ENCODE measurements around the gene ASPN. TPM values are rescaled to one million over a fixed set of nuclear protein-coding genes. Genes with fewer than 3 reads are reported as not detected.

ASPN gene
- total RNA-seq, 1 donor from 2014 or later, result not detected

- TF ChIP-seq, protein P1, sequence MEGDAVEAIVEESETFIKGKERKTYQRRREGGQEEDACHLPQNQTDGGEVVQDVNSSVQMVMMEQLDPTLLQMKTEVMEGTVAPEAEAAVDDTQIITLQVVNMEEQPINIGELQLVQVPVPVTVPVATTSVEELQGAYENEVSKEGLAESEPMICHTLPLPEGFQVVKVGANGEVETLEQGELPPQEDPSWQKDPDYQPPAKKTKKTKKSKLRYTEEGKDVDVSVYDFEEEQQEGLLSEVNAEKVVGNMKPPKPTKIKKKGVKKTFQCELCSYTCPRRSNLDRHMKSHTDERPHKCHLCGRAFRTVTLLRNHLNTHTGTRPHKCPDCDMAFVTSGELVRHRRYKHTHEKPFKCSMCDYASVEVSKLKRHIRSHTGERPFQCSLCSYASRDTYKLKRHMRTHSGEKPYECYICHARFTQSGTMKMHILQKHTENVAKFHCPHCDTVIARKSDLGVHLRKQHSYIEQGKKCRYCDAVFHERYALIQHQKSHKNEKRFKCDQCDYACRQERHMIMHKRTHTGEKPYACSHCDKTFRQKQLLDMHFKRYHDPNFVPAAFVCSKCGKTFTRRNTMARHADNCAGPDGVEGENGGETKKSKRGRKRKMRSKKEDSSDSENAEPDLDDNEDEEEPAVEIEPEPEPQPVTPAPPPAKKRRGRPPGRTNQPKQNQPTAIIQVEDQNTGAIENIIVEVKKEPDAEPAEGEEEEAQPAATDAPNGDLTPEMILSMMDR (conservative IDR thresholded peaks at IDR 0.05; ENCODE audit: low read depth, low read length), result no peak
- no peak for DNase-seq (ENCODE audit: low read depth)
- no peak overlapping the region for H3K4me3 ChIP-seq (ENCODE audit: low read depth, low read length)
Measured at GRCh38 chr9:92514635-92515034, 32.3 kb upstream of the ASPN start.

GRCh38 chr9:92513349-92513748 is 31.0 kb upstream of the ASPN start:
- DNase-seq (ENCODE audit: low read depth), result no peak
- no peak overlapping the region for H3K4me3 ChIP-seq (ENCODE audit: low read depth, low read length)
- TF ChIP-seq, protein P1 (conservative IDR thresholded peaks at IDR 0.05; ENCODE audit: low read depth, low read length), result no peak

DNA sequence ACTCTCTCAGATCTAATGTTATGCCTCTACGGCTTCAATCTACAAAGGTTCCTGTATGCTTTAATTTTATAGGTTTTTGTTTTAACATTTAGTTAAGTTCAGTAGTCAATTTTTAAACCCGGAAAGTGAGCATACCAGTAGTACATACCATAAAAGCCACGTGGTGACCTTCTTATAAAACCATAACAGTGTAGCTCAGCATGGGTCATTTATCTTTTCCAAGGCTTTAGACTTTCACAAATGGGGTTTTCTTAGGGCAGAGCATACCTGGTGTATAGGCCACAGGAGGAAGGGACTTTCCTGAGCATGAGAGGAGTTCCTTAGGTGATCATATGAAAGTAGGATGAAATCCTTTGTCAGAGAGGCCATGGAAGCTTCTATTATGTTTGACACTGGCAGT is 30.3 kb upstream of the ASPN start:
- DNase-seq (ENCODE audit: low read depth), result no peak
- TF ChIP-seq, protein P1 (conservative IDR thresholded peaks at IDR 0.05; ENCODE audit: low read depth, low read length), result no peak
- H3K4me3 ChIP-seq (ENCODE audit: low read depth, low read length), result no peak overlapping the region

- H3K4me3 ChIP-seq (ENCODE audit: low read depth, low read length), result no peak overlapping the region
- TF ChIP-seq, protein P1 (conservative IDR thresholded peaks at IDR 0.05; ENCODE audit: low read depth, low read length), result no peak
- DNase-seq (ENCODE audit: low read depth), result no peak
Measured at GRCh38 chr9:92510747-92511146, 28.4 kb upstream of the ASPN start.

- TF ChIP-seq, protein P1 (conservative IDR thresholded peaks at IDR 0.05; ENCODE audit: low read depth, low read length), result no peak
Measured at GRCh38 chr9:92509050-92509449, 26.7 kb upstream of the ASPN start.

GRCh38 chr9:92508018-92508820 is 25.9 kb upstream of the ASPN start:
- TF ChIP-seq, protein P1 (conservative IDR thresholded peaks at IDR 0.05; ENCODE audit: low read depth, low read length), result no peak
- no peak for DNase-seq (ENCODE audit: low read depth)
- no peak overlapping the region for H3K4me3 ChIP-seq (ENCODE audit: low read depth, low read length)

More at GRCh38 chr9:92509050-92509449, 26.7 kb upstream of the ASPN start:
- no peak overlapping the region for H3K4me3 ChIP-seq (ENCODE audit: low read depth, low read length)
- DNase-seq (ENCODE audit: low read depth), result no peak

GRCh38 chr9:92507496-92507895 is 25.2 kb upstream of the ASPN start:
- no peak for DNase-seq (ENCODE audit: low read depth)
- TF ChIP-seq, protein P1 (conservative IDR thresholded peaks at IDR 0.05; ENCODE audit: low read depth, low read length), result no peak
- H3K4me3 ChIP-seq (ENCODE audit: low read depth, low read length), result no peak overlapping the region

Data from epithelial cell of proximal tubule (primary cell).